Nephron (organoid): ENCODE measurements around the gene NOL4L.

Experiments used
- H3K27ac Mint-ChIP-seq, 3 experiments: 2 replicates each; pipeline ENCODE4 v1.8.0; 2020; ENCODE audit warnings: mixed read lengths in 3 of 3, mild to moderate bottlenecking in 2 of 3, moderate library complexity in 1 of 3
- H3K27me3 Mint-ChIP-seq: 2 replicates; pipeline ENCODE4 v1.8.0; 2021; ENCODE audit warnings: low read depth, mild to moderate bottlenecking, moderate library complexity, mixed read lengths
- H3K36me3 Mint-ChIP-seq: 2 replicates; pipeline ENCODE4 v1.8.0; 2020; ENCODE audit warnings: low read depth, mixed read lengths
- H3K4me1 Mint-ChIP-seq: 2 replicates; pipeline ENCODE4 v1.8.0; 2020; ENCODE audit warnings: mixed read lengths
- H3K4me3 Mint-ChIP-seq, 3 experiments: 2 replicates each; pipeline ENCODE4 v1.8.0; 2020; ENCODE audit warnings: mild to moderate bottlenecking in 3 of 3, mixed read lengths in 3 of 3, moderate library complexity in 2 of 3
- H3K9me3 Mint-ChIP-seq: 2 replicates; pipeline ENCODE4 v1.8.0; 2020; ENCODE audit warnings: mixed read lengths
- CTCF ChIP-seq, 3 experiments: fragments of 200-600 bp; sonication (generic); IDR thresholded peaks; one replicate each; pipeline ENCODE4 v1.5.0; 2021; ENCODE audit warnings: antibody characterized with exemption in 3 of 3; ENCODE audit not compliant: unreplicated experiment in 3 of 3

The NOL4L gene

GRCh38 chr20:32458061-32458836 is 126.9 kb downstream of the NOL4L start:
- Mint-ChIP-seq H3K4me1 (peaks cover 15% of the 10 kb centered on the region), H3K4me3 (peak overlapping the region; percentile 63 to 75 (median 74)), H3K27ac (peak overlapping the region; percentile 74 to 95 (median 91)), H3K36me3 (peaks cover 9% of the 10 kb centered on the region), H3K27me3 (peaks cover 3% of the 10 kb centered on the region), H3K9me3 (no peaks in the 10 kb centered on the region)
- TF ChIP-seq CTCF (IDR thresholded peaks at IDR 0.05; ENCODE audit: unreplicated experiment in 3 of 3), result no peak

- peaks cover 3% of the 10 kb centered on the region for H3K27me3 Mint-ChIP-seq
- H3K36me3 Mint-ChIP-seq, result peaks cover 13% of the 10 kb centered on the region
- peak overlapping the region; percentile 63 to 75 (median 74) for H3K4me3 Mint-ChIP-seq
- TF ChIP-seq CTCF (IDR thresholded peaks at IDR 0.05; ENCODE audit: unreplicated experiment in 3 of 3), result no peak
- H3K9me3 Mint-ChIP-seq, result no peaks in the 10 kb centered on the region
- H3K27ac Mint-ChIP-seq, result peak overlapping the region; percentile 74 to 95 (median 91)
- H3K4me1 Mint-ChIP-seq, result peaks cover 15% of the 10 kb centered on the region
Observed at GRCh38 chr20:32457479-32457986, 127.6 kb downstream of the NOL4L start.

GRCh38 chr20:32456869-32457478 is 128.2 kb downstream of the NOL4L start:
- Mint-ChIP-seq H3K9me3 (no peaks in the 10 kb centered on the region), H3K4me1 (peaks cover 15% of the 10 kb centered on the region), H3K4me3 (peak overlapping the region in 2 of 3 experiments; percentile 74 to 75), H3K27ac (peak overlapping the region in 1 of 3 experiments; percentile 95), H3K36me3 (peaks cover 14% of the 10 kb centered on the region), H3K27me3 (peaks cover 3% of the 10 kb centered on the region)
- TF ChIP-seq CTCF (IDR thresholded peaks at IDR 0.05; ENCODE audit: unreplicated experiment in 3 of 3), result peak; percentile 89 to 99 (median 91)

- Mint-ChIP-seq H3K4me3 (no peak overlapping the region), H3K9me3 (no peaks in the 10 kb centered on the region), H3K4me1 (peaks cover 17% of the 10 kb centered on the region), H3K27me3 (peaks cover 3% of the 10 kb centered on the region), H3K27ac (peak overlapping the region; percentile 41 to 83 (median 64)), H3K36me3 (peaks cover 18% of the 10 kb centered on the region)
- no peak for TF ChIP-seq CTCF (IDR thresholded peaks at IDR 0.05; ENCODE audit: unreplicated experiment in 3 of 3)
Observed at GRCh38 chr20:32455901-32456701, 129.0 kb downstream of the NOL4L start.

- H3K4me1 Mint-ChIP-seq, result peaks cover 19% of the 10 kb centered on the region
- no peak for TF ChIP-seq CTCF (IDR thresholded peaks at IDR 0.05; ENCODE audit: unreplicated experiment in 3 of 3)
- H3K27ac Mint-ChIP-seq, result peak overlapping the region; percentile 64 to 88 (median 83)
- H3K4me3 Mint-ChIP-seq, result peak overlapping the region in 2 of 3 experiments; percentile 40 to 48
- peaks cover 20% of the 10 kb centered on the region for H3K36me3 Mint-ChIP-seq
- H3K27me3 Mint-ChIP-seq, result peaks cover 3% of the 10 kb centered on the region
- no peaks in the 10 kb centered on the region for H3K9me3 Mint-ChIP-seq
Observed at GRCh38 chr20:32455171-32455900, 129.8 kb downstream of the NOL4L start.
